ENCODE results near the gene ZDHHC14. TPM values are rescaled to one million over a fixed set of nuclear protein-coding genes. Genes with fewer than 3 reads are reported as not detected.

ZDHHC14 gene
- total RNA-seq, 1 experiment from 2014 or later, result 1.7 TPM

DNA sequence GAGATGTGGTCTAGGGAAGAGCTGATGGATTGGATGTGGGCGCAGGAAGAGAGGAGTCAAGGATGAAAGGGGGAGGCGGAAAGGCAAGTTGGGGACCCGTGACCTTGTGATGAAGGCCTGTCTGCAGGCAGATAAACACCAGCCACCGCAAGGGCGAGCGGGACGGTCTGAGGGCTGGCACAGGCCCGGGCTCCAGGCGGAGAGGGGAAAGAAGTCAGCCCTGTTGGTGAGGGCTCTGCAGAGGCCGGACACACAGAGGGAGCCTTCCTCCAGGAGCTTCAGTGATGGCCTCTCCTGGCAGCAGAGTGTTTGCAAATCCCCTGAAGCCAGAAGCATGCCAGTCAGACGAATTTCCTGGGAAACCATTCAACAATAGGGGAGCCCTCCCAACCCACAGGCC lies 112.2 kb downstream of the ZDHHC14 start:
- no peak overlapping the region for H3K4ac ChIP-seq (ENCODE audit: low read depth, low read length)
- H2BK12ac ChIP-seq (ENCODE audit: insufficient read length, low read depth, low read length), result no peak overlapping the region
- no peaks in the 10 kb centered on the region for H3K23me2 ChIP-seq (ENCODE audit: insufficient read length, low read depth, low read length, poor library complexity, severe bottlenecking)
- H2AFZ ChIP-seq (ENCODE audit: low read length), result no peak overlapping the region
- no peak overlapping the region for H2BK120ac ChIP-seq (ENCODE audit: low read depth, low read length, poor library complexity, severe bottlenecking)
- H3K23ac ChIP-seq (ENCODE audit: insufficient read length, low read depth, low read length), result no peak overlapping the region
- H3K27me3 ChIP-seq (ENCODE audit: insufficient read depth, low read length), result no peaks in the 10 kb centered on the region
- no peak overlapping the region for H2AK5ac ChIP-seq (ENCODE audit: insufficient read length, low read length)
- no peaks in the 10 kb centered on the region for H3K79me2 ChIP-seq (ENCODE audit: insufficient read depth, low read length)
- no peak for DNase-seq
- no peaks in the 10 kb centered on the region; the same call in none of the 2 replicates for H3K27me3 Mint-ChIP-seq (ENCODE audit: low read depth)
- WGBS (ENCODE audit: extremely low coverage, insufficient read length, low lambda C conversion rate), result no CpG with 5 or more reads among the region's 11 CpGs
- H4K5ac ChIP-seq (ENCODE audit: insufficient read length, low read depth, low read length), result no peak overlapping the region
- H2BK20ac ChIP-seq (ENCODE audit: low read depth, low read length, poor library complexity, severe bottlenecking), result no peak overlapping the region
- no peaks in the 10 kb centered on the region for H3K9me3 ChIP-seq (ENCODE audit: control insufficient read depth, low read depth, low read length)
- H4K20me1 ChIP-seq (ENCODE audit: control insufficient read depth, insufficient read depth, insufficient read length), result no peaks in the 10 kb centered on the region
- H3K36me3 Mint-ChIP-seq (ENCODE audit: insufficient read depth in 1 of 3, low read depth in 3 of 3), result peaks cover 0 to 3% (median 0%) of the 10 kb centered on the region in 3 experiments; a peak in 2 of 7 replicates
- H2BK5ac ChIP-seq (ENCODE audit: insufficient read length, low read length), result no peak overlapping the region
- H3K9ac ChIP-seq (ENCODE audit: extremely low read depth, insufficient read length, low read length), result no peak overlapping the region
- no peak overlapping the region for H4K91ac ChIP-seq (ENCODE audit: insufficient read length, low read depth, low read length)
- H2BK15ac ChIP-seq (ENCODE audit: low read depth, low read length), result no peak overlapping the region
- H3K27ac Mint-ChIP-seq, result no peak overlapping the region
- H3K4me1 ChIP-seq (ENCODE audit: insufficient read depth, low read length), result peaks cover 5% of the 10 kb centered on the region
- no peak overlapping the region for H3K27ac ChIP-seq (ENCODE audit: insufficient read length, low read depth, low read length)
- no peak overlapping the region for H3K4me3 Mint-ChIP-seq
- TF ChIP-seq, protein P1, sequence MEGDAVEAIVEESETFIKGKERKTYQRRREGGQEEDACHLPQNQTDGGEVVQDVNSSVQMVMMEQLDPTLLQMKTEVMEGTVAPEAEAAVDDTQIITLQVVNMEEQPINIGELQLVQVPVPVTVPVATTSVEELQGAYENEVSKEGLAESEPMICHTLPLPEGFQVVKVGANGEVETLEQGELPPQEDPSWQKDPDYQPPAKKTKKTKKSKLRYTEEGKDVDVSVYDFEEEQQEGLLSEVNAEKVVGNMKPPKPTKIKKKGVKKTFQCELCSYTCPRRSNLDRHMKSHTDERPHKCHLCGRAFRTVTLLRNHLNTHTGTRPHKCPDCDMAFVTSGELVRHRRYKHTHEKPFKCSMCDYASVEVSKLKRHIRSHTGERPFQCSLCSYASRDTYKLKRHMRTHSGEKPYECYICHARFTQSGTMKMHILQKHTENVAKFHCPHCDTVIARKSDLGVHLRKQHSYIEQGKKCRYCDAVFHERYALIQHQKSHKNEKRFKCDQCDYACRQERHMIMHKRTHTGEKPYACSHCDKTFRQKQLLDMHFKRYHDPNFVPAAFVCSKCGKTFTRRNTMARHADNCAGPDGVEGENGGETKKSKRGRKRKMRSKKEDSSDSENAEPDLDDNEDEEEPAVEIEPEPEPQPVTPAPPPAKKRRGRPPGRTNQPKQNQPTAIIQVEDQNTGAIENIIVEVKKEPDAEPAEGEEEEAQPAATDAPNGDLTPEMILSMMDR (conservative IDR thresholded peaks at IDR 0.05), result no peak
- no peak overlapping the region for H3K4me2 ChIP-seq (ENCODE audit: insufficient read depth, insufficient read length, low read length)
- H3T11ph ChIP-seq (ENCODE audit: low read length), result no peak overlapping the region
- H3K56ac ChIP-seq (ENCODE audit: insufficient read length, low read depth, low read length), result no peak overlapping the region
- no peaks in the 10 kb centered on the region for H3K79me1 ChIP-seq (ENCODE audit: insufficient read depth, low read depth, low read length, poor library complexity, severe bottlenecking)
- peaks cover 0 to 3% of the 10 kb centered on the region in 2 experiments; a peak in 2 of 5 replicates for H3K9me3 Mint-ChIP-seq
- H4K8ac ChIP-seq (replicated peaks; ENCODE audit: insufficient read length, low read depth, low read length), result no peak overlapping the region
- H3K4me1 Mint-ChIP-seq, result peaks cover 22 to 27% of the 10 kb centered on the region in 2 experiments
- no peak overlapping the region; the same call in 1 of the 2 replicates for H3K14ac ChIP-seq (ENCODE audit: insufficient read depth, low read length)
- no peak overlapping the region for H3K18ac ChIP-seq (ENCODE audit: insufficient read length, low read depth, low read length)

Data from H9 (cell line).